ENCODE results near the gene BCAS3.

BCAS3 gene

DNA sequence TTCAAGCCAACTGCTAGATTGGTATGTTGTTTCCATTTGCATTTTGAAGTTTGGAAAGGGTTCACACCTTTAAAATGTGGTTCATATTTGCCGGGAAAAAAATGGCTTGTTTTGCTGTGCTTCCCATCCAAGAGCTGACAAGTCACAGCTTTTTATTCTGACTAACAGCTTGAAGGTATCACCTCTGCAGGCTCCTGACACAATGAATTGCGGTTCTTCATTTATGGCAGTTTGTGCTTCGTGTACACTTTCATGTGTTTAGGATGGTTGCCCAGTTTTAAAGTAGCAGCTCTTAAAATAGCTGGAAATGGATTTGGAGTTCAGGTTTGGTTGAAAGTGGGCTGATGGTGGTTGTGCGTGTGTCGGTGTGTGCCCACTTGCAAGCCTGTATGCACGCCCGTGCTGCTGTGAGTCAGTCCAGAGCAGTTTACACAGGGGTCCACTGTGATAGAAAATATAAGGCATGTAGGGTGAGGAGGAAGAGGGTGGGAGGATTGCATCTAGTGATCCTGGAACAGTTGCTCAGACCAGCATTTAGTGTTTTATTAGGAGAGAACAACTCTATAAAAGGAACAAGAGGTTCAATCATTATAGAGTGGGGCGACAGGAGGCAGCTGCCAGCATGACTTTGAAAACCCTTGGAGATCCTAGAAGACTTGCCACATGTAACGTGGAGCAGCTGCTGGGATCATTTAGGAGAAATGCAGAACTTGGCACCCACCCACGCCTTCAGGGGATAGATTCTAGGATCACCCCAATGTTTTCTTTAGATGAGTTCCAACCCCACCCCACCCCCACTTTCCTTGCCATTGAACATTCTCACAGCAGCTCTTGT, 614.0 kb downstream of the BCAS3 start:
- ChIA-PET POLR2A (ENCODE audit: low non-redundant PET) (no interaction called here), CTCF (interaction anchor here (0.7 kb wide), 1 partner anchor 137 kb away, joined by 3 read pairs; no protein-coding TSS in a partner anchor)
- TF ChIP-seq, protein P1, sequence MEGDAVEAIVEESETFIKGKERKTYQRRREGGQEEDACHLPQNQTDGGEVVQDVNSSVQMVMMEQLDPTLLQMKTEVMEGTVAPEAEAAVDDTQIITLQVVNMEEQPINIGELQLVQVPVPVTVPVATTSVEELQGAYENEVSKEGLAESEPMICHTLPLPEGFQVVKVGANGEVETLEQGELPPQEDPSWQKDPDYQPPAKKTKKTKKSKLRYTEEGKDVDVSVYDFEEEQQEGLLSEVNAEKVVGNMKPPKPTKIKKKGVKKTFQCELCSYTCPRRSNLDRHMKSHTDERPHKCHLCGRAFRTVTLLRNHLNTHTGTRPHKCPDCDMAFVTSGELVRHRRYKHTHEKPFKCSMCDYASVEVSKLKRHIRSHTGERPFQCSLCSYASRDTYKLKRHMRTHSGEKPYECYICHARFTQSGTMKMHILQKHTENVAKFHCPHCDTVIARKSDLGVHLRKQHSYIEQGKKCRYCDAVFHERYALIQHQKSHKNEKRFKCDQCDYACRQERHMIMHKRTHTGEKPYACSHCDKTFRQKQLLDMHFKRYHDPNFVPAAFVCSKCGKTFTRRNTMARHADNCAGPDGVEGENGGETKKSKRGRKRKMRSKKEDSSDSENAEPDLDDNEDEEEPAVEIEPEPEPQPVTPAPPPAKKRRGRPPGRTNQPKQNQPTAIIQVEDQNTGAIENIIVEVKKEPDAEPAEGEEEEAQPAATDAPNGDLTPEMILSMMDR (conservative IDR thresholded peaks at IDR 0.05; ENCODE audit: low read depth), result no peak

DNA sequence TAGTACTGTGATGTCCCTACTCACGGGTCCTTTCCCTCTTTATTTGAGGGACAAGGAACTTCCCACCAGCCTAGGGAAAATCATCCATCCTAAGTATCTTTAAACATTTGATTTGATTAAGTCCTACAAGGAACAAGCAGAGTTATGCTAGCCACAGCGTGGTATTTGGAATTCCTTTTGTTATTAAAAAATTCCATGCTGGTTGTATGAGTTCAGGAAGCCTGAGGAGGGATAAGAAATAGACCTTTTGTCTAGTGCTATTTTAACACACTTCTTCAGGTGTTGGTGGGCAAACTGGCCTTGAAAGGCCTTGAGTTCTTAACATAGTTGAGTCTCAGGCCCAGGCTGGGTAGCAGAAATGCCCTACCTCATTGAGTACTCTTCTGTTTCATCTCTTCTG, 616.6 kb downstream of the BCAS3 start:
- ChIA-PET POLR2A (ENCODE audit: low non-redundant PET) (no interaction called here), CTCF (interaction anchor here (0.6 kb wide), 1 partner anchor 909 kb away, joined by 3 read pairs; no protein-coding TSS in a partner anchor)
- no peak overlapping the region for H3K27ac ChIP-seq
- TF ChIP-seq, protein P1 (conservative IDR thresholded peaks at IDR 0.05; ENCODE audit: low read depth), result no peak
- no peak for DNase-seq (ENCODE audit: low spot score)

More for the DNA sequence above, 614.0 kb downstream of the BCAS3 start:
- no peak overlapping the region for H3K27ac ChIP-seq
- no peak for DNase-seq (ENCODE audit: low spot score)

DNA sequence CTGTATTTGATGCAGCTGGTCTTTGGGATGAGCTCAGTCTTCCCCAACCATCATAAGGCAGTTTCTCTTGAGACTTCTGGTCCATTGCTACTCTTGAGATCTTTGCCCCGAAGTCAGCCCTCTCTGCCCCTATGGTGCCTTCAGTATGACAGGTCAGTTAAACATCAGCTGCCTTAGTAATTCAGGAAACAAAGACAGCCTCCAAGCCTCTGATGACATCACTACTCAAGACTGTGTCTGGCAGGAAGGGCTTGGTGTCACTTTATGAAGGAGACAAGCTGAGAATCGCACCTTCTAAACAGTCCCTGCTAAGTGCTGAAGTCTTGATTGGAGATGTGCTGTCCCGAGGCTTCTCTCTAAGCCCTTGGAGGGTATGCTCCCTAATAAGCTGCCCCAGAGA, 617.1 kb downstream of the BCAS3 start:
- TF ChIP-seq, protein P1 (conservative IDR thresholded peaks at IDR 0.05; ENCODE audit: low read depth), result no peak
- ChIA-PET CTCF (interaction anchor here (0.6 to 1.2 kb wide), 2 partner anchors 12 to 909 kb away, joined by 3 to 4 read pairs; no protein-coding TSS in a partner anchor), POLR2A (ENCODE audit: low non-redundant PET) (no interaction called here)
- H3K27ac ChIP-seq, result no peak overlapping the region
- no peak for DNase-seq (ENCODE audit: low spot score)

DNA sequence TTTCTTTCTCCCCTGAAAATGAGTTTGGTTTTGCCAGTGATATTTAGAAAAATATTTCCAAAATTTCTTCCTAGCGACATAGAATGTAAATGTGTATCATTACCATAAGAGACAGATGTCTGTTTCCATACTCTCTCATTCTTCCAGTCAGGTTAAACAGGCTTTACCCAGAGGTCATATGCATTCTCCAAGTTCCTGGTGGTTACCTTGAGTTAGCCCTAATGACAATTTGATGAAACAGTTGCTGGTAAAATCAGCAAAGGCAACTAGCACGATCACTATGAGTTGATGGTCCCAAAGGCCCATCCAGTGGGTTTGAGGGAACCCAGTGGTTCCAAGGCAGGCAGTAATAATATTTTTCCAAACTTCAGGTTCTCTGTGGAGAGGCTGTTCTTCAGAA, 618.4 kb downstream of the BCAS3 start:
- H3K27ac ChIP-seq, result no peak overlapping the region
- no peak for DNase-seq (ENCODE audit: low spot score)
- TF ChIP-seq, protein P1 (conservative IDR thresholded peaks at IDR 0.05; ENCODE audit: low read depth), result no peak
- CTCF ChIA-PET, result interaction anchor here (1.2 kb wide), 1 partner anchor 11 kb away, joined by 4 read pairs; no protein-coding TSS in a partner anchor
- POLR2A ChIA-PET (ENCODE audit: low non-redundant PET), result no interaction called here

DNA sequence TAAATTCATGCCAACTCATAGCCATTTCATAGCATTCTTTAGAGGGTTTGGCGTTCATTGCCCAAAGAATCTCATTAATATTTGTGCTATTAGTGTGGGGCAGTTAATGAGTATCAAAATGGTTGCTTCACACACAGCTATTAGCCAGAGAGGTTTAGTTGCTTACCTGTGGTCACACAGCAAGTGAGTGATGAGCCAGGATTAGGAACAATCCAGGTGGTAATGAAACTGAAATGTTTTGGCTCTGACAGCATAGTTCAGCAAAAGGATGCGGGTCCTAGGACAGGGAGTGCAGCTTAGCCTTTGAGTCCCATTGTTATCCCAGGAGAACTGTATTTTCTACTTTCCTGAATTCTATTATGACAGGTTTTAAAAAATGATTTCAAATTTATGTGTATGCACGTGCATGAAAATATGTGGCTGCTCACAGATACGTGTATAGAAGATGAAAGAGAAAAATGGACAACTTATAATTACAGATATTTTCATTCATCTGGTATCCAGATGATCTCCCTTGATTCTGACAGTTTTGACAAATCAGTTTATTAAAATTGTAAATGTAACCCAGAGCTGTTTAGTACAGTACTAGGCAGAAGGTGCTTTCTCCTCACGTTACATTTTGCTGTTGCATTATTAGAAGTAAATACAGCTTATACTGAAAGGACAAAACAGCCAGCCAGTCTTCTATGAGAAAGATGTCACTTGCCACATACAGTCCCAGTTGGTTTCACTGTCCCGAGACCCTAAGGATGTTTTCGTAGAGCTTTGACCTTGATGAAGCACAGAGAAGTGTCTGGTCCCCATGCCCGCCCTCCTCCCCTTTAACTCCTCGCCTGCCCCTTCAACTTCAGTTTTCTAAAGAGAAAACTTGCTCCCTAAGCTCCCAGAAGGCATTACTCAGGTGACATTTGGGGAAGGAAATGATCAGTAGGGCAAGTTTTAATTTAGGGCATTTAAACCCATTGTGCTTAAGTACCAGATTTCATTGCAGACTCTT, 622.2 kb downstream of the BCAS3 start:
- DNase-seq (ENCODE audit: low spot score), result no peak
- ChIA-PET POLR2A (ENCODE audit: low non-redundant PET) (no interaction called here), CTCF (no interaction called here)
- no peak overlapping the region for H3K27ac ChIP-seq
- TF ChIP-seq, protein P1 (conservative IDR thresholded peaks at IDR 0.05; ENCODE audit: low read depth), result no peak

Measured in RWPE1 (cell line).